ENCODE data around the gene PARP11. TPM values are rescaled to one million over a fixed set of nuclear protein-coding genes. Genes with fewer than 3 reads are reported as not detected.
A peak's percentile ranks its signal among the peaks of the same experiment; 100 is the strongest.

Gene PARP11
- total RNA-seq, 4 donors from 2014 or later = 0.99 to 3.4 (median 2.7) TPM

DNA sequence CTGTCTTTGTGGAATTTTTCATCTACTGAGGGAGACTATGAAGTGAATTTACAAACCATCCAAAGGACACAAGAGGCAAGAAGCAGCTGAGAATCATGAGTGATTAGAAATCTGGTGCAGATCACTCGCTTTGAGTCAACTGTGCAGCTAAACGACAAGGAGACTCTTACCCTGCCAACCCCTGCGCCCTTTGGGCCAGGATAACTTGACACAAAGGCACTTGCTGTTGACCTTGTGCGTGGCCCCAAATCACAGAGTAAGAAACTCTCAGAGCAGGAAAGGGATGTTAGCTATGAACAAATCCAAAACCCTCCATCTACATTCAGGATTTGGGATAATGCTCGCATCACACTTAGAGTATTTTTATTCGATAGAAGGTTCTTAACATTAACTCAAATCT is 11.5 kb upstream of the PARP11 start:
- no peak for DNase-seq
- no peaks in the 10 kb centered on the region for H3K36me3 ChIP-seq
- H3K27me3 ChIP-seq = peaks cover 0 to 24% (median 0%) of the 10 kb centered on the region in 4 donors
- TF ChIP-seq, protein P1, sequence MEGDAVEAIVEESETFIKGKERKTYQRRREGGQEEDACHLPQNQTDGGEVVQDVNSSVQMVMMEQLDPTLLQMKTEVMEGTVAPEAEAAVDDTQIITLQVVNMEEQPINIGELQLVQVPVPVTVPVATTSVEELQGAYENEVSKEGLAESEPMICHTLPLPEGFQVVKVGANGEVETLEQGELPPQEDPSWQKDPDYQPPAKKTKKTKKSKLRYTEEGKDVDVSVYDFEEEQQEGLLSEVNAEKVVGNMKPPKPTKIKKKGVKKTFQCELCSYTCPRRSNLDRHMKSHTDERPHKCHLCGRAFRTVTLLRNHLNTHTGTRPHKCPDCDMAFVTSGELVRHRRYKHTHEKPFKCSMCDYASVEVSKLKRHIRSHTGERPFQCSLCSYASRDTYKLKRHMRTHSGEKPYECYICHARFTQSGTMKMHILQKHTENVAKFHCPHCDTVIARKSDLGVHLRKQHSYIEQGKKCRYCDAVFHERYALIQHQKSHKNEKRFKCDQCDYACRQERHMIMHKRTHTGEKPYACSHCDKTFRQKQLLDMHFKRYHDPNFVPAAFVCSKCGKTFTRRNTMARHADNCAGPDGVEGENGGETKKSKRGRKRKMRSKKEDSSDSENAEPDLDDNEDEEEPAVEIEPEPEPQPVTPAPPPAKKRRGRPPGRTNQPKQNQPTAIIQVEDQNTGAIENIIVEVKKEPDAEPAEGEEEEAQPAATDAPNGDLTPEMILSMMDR (IDR thresholded peaks at IDR 0.05) = no peak
- no peak for TF ChIP-seq POLR2A (IDR thresholded peaks at IDR 0.05)
- 75 to 82% methylated on average over 6 of the region's 6 CpGs for WGBS, 2 donors
- no peaks in the 10 kb centered on the region for H3K9me3 ChIP-seq
- intact Hi-C loops (cut with DNase I) = loop anchor here (5.0 kb wide), 2 partner anchors 153 to 393 kb away; no protein-coding TSS in a partner anchor
- peak overlapping the region in 3 of 4 donors; percentile 53 to 74 (median 57) for H3K27ac ChIP-seq
- H3K4me3 ChIP-seq = no peak overlapping the region
- peaks cover 0 to 12% (median 0%) of the 10 kb centered on the region in 3 donors for H3K4me1 ChIP-seq

DNA sequence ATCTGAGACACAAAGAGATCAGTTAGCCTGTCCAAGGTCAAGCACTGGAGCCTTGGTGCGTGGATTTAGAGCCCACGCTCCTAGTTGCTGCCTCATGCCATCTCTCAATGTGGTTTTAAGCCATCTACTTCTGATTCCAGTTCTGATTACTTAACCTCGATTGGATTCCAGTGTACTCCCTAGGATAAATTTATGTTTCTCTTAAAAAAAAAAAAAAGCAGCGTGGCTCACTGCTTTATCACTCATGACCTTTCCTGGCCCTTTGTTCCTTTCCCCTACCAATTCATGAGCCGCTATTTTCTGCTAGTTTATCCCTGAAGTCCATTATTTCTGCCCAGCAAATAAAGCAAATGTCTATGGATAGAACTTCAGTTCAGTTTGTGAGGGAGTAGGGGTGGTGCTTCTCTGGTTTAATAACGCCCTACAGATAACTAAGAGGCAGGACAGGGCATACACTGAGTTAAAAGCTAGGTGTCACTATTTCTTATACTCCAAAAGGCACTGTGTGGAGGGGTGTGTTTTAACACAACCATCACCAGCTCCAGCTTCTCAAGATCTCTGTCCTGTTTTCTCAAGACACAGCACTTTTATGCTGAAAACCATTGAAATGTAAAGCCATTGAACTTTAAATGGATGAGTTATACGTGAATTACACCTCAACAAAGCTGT is 9.8 kb upstream of the PARP11 start:
- Histone ChIP-seq H3K36me3 (no peaks in the 10 kb centered on the region), H3K9me3 (no peaks in the 10 kb centered on the region), H3K4me3 (no peak overlapping the region), H3K4me1 (peaks cover 0 to 12% (median 0%) of the 10 kb centered on the region in 3 donors), H3K27me3 (peaks cover 0 to 38% (median 0%) of the 10 kb centered on the region in 4 donors), H3K27ac (no peak overlapping the region)
- no peak for DNase-seq
- intact Hi-C loops (cut with DNase I) = no loop called here
- WGBS, 2 donors = 43 to 53% methylated on average over 7 of the region's 7 CpGs
- TF ChIP-seq, protein P1 (IDR thresholded peaks at IDR 0.05) = peak in 3 of 6 experiments; percentile 7 to 45 (median 9)
- no peak for TF ChIP-seq POLR2A (IDR thresholded peaks at IDR 0.05)

DNA sequence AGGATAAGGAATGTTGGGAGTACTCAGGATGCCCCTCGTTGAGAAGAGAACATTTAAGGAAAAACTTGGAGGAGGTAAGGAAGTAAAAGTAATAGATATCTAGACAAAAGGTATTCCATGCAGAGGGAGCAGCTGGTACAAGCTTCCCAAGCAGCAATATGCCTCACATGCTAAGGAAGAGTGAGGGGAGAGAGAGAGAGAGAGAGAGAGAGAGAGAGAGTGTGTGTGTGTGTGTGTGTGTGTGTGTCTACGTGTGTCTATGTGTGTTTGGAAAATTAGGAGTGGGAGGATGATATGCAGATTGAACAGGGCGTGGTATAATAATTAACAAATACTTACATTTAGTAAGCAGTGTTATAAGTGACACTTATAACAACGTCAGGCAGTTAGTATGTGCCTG is 9.2 kb upstream of the PARP11 start:
- H3K4me3 ChIP-seq = no peak overlapping the region
- H3K27me3 ChIP-seq = peaks cover 0 to 44% (median 0%) of the 10 kb centered on the region in 4 donors
- peaks cover 0 to 12% (median 0%) of the 10 kb centered on the region in 3 donors for H3K4me1 ChIP-seq
- intact Hi-C loops (cut with DNase I) = no loop called here
- TF ChIP-seq, protein P1 (IDR thresholded peaks at IDR 0.05) = no peak
- TF ChIP-seq POLR2A (IDR thresholded peaks at IDR 0.05) = no peak
- H3K9me3 ChIP-seq = no peaks in the 10 kb centered on the region
- WGBS, 2 donors = 48% methylated on average over 4 of the region's 4 CpGs
- DNase-seq = no peak
- no peak overlapping the region for H3K27ac ChIP-seq
- H3K36me3 ChIP-seq = no peaks in the 10 kb centered on the region

DNA sequence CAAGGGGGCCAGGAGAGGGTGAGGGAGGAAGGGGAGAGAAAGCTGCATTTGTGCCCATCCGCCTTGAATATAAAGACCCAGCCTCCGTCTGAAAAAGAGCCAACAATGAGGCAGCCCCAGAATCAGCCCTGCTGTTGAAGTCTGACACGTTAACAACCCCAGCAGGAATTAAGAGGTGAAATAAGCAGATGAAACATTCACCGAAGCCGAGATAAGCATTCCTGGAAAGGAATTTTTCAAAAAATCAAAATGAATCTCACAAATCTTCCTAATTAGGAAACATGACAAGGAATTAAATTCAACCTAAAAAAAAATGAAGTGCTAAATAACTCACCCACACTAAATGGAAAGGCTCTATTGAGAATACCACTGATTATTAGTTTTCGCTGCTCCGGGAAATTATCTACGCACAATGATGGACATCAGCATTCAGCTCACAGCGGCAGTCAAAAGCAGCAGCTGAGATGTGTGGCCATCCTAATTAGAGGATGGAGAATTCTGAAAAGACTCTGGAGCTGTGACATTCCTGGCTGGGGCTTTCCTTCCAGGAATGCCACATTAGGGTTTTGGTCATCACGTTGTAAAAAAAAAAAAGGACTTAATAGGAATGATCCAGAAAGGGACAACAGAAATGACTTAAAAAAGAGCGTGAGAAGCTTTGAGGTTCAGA is 8.2 kb upstream of the PARP11 start:
- Histone ChIP-seq H3K27ac (no peak overlapping the region), H3K27me3 (peaks cover 0 to 51% (median 0%) of the 10 kb centered on the region in 4 donors), H3K4me3 (no peak overlapping the region), H3K4me1 (peaks cover 0 to 12% (median 0%) of the 10 kb centered on the region in 3 donors), H3K9me3 (no peaks in the 10 kb centered on the region), H3K36me3 (no peaks in the 10 kb centered on the region)
- no peak for DNase-seq
- intact Hi-C loops (cut with DNase I) = no loop called here
- TF ChIP-seq POLR2A (IDR thresholded peaks at IDR 0.05) = no peak
- TF ChIP-seq, protein P1 (IDR thresholded peaks at IDR 0.05) = no peak
- WGBS, 2 donors = 64 to 68% methylated on average over 11 of the region's 11 CpGs

DNA sequence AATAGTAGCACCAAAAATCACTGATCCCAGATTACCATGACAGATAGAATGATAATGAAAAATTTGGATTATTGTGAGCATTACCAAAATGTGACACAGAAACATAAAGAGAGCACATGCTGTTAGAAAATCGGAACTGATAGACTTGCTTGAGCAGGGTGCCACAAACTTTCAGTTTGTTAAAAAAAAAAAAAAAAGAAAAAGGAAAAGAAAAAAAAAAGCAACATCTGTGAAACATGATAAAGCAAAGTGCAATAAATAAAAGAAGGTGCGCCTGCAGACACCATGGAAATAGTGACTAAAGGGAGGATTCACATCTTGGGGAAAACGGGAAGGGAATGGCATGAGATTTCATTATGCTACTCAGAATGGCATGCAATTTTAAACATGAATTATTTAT is 6.6 kb upstream of the PARP11 start:
- intact Hi-C loops (cut with DNase I) = no loop called here
- H3K36me3 ChIP-seq = no peaks in the 10 kb centered on the region
- peaks cover 0 to 51% (median 0%) of the 10 kb centered on the region in 4 donors for H3K27me3 ChIP-seq
- 78 to 88% methylated on average over 3 of the region's 3 CpGs for WGBS, 2 donors
- H3K4me3 ChIP-seq = no peak overlapping the region
- H3K27ac ChIP-seq = no peak overlapping the region
- H3K4me1 ChIP-seq = peaks cover 0 to under 1% (median 0%) of the 10 kb centered on the region in 3 donors
- TF ChIP-seq, protein P1 (IDR thresholded peaks at IDR 0.05) = no peak
- no peak for TF ChIP-seq POLR2A (IDR thresholded peaks at IDR 0.05)
- DNase-seq = no peak
- no peaks in the 10 kb centered on the region for H3K9me3 ChIP-seq

Measured in esophagus squamous epithelium (tissue), 5 donors.